Fibroblast of skin of left quadriceps (primary cell): Measurements from ENCODE around the gene FADS1.

Experiments used
- DNase-seq, 2 experiments: peaks; one replicate each; pipeline ENCODE4 v3.0.0-alpha.2; 2013; ENCODE audit warnings: low read depth in 2 of 2

FADS1 gene

DNA sequence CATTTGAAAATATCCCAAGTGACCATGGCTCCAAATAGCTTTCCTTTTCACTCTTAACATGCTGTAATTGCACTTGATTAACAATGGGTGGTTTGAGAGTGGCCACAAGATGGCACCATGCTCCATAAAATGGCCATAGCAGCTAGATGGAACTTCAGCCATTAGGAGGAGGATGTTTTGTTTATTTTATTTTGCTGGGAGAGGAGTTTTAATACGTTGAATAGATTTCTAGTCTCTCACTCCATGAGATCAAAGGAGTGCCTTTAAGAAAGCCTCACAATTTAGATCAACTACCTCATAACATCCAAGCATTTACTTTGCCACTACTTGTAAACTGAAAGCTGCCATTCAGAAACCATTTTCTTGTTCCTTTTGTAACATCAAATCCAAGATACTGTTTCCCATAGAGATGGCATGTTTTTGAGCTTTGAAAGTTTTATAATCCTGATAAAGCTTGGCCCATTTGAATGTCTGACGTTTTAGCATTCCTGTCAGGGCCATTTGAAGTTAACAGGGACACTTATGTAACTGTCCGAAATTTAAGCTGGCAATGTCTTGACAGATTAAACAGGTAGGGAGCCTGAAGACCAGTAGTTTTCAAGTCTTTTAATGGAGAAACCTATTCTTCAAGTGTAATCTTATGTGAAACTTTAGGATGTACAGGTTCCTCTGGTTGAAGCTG, 19.4 kb downstream of the FADS1 start:
- peak; percentile 60 for DNase-seq

- DNase-seq = no peak
These were observed 20.8 kb downstream of the FADS1 start for GRCh38 chr11:61795876-61796526.

DNA sequence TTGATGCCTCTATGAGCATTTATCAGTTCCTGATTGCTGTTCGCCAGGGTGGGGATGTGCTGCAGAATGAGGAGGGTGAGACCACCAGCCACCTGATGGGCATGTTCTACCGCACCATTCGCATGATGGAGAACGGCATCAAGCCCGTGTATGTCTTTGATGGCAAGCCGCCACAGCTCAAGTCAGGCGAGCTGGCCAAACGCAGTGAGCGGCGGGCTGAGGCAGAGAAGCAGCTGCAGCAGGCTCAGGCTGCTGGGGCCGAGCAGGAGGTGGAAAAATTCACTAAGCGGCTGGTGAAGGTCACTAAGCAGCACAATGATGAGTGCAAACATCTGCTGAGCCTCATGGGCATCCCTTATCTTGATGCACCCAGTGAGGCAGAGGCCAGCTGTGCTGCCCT, 21.3 kb downstream of the FADS1 start:
- DNase-seq = no peak

DNA sequence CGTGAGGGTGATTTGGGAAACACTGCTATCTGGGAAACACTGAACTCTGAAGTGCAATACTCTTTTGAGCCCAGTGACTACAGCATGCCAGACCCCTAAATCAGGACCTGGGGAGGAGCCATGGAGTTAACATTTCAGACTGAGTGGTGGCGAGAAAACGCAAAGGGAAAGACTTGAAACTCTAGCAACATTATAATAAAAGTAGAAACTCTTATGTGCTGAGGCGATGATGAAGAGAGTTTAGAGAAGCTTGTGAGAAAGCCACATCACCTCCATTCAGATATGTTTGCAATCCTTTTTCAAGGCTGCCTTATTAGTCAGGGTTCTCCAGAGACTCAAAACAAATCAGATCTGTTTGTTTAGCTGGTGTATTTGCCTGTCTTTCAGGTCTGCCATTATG, 22.2 kb downstream of the FADS1 start:
- no peak for DNase-seq

GRCh38 chr11:61793829-61794204, 23.0 kb downstream of the FADS1 start:
- DNase-seq = no peak

- DNase-seq = no peak
These were observed 23.5 kb downstream of the FADS1 start for GRCh38 chr11:61793083-61793828.

- peak; percentile 81 to 82 for DNase-seq
These were observed 24.3 kb downstream of the FADS1 start, which contains the start of the genes FEN1 and TMEM258 for GRCh38 chr11:61792310-61793082. TSS of gene FEN1 (plus strand) at chr11:61792911. CDS start at chr11:61795362, 2,451 bp downstream. TSS of gene TMEM258 (minus strand) at chr11:61792599. CDS start at chr11:61792558, 41 bp downstream.

DNA sequence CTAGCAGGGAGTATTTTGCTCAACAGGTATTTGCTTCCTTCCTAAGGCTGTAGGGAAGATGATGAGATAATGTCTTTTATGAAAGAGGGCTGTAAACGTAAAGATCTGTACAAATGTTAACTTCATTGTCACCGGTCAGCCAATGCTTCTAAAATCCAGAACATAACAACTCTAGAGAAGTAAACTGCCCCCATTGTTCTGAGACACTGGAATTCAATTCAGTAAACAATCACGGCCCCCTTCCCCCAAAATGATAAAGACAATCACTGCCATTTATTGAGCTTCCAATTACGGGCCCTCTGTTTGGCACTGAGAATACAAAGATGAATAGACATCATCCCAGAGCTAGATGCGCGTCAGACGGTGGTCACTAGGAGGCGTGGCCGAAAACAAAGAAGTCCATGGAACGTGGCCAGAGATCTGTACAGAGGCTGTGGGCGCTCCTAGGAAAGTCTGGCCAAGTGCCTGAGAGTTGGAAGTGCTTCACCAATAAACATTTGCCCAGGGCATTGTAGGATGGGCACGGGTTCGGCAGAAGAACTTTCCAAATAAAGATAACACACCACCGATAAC, 25.0 kb downstream of the FADS1 start:
- DNase-seq = peak; percentile 68 to 69

DNA sequence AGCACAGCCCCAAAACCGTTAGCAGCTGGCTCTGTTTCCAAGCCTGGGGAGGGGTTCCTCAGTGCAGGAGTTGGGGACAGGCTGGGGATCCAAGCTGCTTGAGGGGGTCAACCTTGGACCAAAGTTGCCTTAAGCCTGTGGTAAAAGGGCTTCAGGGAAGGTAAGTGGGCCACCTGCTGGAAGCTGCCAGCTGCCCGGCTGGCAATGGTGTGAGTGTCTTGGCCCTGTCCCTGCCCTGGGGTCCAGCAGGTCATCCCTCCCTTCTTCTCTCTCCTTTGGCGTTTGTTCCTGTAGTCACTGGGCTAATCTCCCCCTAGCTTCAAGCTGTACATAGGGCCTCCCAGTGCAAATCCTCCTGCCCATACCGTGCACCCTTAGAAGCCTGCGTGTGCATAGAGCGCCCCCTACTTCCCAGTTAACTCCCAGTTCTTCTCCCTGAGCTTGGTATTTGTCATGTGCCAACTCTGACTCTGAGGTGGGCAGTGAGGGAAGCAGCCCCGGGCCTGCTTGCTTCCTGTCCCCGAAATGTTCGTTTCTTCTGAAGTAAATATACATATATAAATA, 28.8 kb downstream of the FADS1 start:
- DNase-seq = peak; percentile 7 to 12

DNA sequence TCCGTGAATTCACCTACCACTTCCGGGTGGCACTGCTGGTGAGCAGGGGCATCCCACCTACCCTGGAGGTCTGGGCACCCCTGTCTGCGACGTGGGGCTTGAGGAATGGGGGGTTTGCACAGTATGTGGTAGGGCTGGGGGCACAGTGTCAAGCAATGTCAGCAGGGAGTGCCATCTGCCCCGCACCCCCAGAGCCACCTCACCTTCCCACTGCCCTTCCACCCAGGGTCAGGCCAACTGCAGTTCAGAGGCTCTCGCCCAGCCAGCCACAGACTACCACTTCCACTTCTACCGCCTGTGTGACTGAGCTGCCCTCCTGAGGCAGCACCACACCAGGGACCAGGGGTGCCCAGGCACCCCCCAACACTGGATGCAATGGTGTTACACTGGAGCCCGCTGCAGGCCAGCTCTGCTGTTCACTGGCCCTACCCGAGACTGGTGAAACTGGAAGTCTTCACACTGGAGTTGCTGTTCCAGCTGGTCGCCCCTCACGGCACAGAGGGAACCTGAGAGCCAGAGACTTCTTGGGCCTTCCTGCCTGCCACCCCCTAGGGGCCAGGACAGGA, 30.9 kb downstream of the FADS1 start:
- DNase-seq = no peak

DNA sequence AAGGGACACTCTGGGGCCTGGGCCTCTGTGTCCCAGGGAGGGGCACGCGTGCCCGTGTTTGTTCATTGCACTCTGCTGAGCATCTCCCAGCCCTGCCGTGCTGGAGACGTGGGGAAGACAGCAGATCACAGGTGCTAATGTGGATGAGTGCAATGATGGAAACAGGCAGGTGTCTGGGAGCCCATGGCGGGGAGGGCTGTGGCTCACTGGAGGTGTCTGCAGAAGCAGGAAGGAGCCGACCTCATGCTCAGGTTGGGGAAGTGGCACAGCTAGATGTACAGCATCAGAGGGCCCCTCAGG, 32.3 kb downstream of the FADS1 start:
- no peak for DNase-seq

DNA sequence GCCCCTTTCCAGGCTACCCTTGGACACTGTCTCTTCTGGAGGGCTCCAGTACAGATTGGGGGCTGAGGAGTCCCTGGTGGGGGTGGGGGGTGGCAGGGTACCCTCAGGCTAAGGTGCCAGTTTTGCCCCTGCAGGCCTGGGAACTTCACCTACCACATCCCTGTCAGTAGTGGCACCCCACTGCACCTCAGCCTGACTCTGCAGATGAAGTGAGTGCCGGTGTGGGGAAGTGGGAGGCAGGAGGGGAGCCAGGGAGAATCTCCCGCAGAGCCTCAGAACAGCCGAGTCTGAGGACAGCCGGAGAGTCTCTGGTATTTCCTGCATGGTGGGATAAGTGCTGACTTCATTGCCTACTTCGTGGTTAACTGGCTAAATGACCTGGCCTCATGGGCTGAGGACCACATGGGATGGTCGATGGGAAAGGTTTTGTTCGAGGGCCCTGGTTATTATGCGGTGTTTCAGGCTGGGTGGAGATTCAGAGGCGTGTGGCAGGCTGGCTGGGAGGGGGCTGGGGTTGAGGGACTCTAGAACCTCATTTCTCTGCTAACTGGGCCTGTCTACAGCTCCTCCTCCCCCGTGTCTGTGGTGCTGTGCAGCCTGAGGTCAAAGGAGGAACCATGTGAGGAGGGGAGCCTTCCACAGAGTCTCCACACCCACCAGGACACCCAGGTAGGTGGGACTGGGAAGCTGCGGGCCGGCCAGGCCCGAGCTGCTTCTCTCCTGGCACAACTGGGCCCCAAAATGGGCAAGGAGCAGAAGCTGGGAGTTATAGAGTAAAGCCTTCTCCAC, 32.9 kb downstream of the FADS1 start:
- DNase-seq = no peak

DNA sequence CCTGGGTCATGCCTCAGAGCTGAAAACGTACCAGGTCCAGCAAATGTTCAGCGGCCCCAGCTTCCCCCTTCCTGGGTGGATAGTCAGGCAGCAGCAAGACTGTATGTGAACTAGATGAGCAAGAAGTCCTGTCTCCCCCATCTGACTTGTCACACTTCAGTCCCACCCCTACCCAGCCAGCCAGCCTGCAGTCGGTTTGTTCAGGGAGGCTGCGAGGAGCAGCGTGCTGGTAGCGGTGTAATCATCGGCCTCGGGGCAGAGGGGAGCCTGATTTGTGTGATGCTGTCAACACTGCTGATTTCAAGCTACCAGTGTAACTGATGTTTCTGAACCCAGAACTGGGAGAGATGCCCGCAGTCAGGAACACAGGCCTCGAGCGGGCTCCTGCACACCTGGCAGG, 34.0 kb downstream of the FADS1 start:
- no peak for DNase-seq

GRCh38 chr11:61782299-61782698, 34.5 kb downstream of the FADS1 start:
- no peak for DNase-seq

DNA sequence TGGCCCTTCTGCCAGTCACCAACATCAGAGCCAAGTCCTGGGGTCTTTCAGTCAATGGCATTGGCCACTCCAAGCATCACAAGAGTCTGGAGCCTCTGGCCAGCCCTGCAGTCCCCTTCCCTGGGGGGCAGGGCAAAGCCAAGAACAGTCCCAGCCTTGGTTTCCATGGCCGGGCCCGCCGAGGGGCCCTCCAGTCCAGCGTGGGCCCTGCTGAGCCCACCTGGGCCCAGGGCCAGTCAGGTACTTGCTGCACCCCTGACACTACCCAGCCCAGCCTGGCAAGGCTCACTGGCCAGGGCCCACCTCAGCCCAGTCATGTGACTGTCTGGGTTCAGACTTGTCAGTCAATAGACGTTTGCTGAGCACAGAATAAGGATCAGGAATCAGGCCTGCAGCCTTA, 35.2 kb downstream of the FADS1 start:
- DNase-seq = no peak

- DNase-seq = no peak
These were observed 36.1 kb downstream of the FADS1 start for GRCh38 chr11:61780581-61781162.

DNA sequence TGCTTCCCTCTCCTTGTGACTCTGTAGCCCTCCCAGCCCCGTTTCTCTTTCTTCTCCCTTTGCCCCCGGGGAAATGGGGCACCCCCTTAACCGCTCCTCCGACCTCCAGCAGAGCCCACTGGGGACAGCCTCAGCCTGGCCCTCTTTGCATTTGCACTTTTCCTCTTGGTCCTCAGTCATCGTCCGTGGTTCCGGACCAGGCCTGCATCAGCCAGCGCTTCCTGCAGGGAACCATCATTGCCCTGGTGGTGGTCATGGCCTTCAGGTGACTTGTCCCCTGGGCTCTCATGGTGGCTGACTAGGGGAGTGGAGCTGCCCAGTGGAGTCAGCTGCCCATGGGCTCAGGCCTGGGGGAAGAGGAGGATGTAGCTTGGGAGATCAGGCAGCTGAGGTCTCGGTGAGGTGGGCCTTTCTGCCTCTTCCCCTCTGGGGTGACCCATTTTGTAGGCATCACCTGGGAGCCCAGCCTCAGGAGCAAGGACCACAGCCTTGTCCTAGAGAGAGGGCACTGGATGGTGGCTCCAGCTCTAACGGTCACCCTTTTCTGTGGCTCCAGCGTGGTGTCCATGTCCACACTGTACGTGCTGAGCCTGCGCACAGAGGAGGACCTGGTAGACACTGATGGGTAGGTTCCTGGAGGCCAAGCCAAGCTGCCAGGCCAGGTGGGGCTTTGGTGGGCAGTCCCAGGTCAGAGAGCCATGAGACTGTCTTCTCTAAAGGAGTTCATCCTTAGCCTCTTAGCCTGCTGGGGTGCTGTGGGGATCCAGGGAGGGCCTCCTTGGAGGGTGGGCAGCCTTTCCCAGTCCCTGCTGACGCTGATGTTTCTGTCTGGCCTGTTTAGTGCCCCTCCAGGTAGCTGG, 36.9 kb downstream of the FADS1 start:
- DNase-seq = no peak

DNA sequence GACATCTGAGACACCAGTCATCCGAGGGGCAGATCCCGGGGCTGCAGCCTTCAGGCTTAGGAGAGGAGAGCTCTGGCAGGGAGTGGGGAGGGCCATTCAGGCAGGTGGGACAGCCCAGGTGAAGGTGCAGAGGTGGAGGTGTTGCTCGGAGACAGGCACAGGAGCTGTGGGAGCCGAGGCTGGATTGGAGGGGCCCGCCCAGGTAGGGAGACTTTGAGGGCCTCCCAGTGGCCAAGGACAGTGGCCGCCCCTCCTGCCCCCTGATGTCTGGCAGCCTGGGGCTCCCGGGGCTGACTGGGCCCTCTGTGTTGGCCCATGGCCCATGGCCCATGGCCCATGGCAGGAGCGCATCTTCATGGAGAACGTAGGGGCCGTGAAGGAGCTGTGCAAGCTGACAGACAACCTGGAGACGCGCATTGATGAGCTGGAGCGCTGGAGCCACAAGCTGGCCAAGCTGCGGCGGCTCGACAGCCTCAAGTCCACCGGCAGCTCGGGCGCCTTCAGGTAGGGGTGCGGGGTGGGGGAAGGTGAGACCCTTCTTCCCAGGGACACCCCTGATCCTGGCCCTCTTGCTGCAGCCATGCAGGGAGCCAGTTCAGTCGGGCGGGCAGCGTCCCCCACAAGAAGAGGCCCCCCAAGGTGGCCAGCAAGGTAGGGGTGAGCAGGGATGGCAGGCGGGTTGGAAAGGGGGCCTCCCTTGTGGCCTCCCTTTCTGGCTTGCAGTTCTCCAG, 37.7 kb downstream of the FADS1 start:
- DNase-seq = no peak
